GM10266 (cell line): ENCODE results near the gene MACROD1.

Experiments
- DNase-seq: peaks from one replicate; pipeline ENCODE4 v3.0.0; 2012; ENCODE audit errors: extremely low spot score
- TF ChIP-seq, protein P1 (sequence below): IDR thresholded peaks from 2 replicates; pipeline ENCODE4 v1.5.1; 2012; ENCODE audit warnings: mild to moderate bottlenecking, low read depth; ENCODE audit not compliant: control insufficient read depth, insufficient read depth; ENCODE audit errors: missing control alignments

MACROD1 gene

DNA sequence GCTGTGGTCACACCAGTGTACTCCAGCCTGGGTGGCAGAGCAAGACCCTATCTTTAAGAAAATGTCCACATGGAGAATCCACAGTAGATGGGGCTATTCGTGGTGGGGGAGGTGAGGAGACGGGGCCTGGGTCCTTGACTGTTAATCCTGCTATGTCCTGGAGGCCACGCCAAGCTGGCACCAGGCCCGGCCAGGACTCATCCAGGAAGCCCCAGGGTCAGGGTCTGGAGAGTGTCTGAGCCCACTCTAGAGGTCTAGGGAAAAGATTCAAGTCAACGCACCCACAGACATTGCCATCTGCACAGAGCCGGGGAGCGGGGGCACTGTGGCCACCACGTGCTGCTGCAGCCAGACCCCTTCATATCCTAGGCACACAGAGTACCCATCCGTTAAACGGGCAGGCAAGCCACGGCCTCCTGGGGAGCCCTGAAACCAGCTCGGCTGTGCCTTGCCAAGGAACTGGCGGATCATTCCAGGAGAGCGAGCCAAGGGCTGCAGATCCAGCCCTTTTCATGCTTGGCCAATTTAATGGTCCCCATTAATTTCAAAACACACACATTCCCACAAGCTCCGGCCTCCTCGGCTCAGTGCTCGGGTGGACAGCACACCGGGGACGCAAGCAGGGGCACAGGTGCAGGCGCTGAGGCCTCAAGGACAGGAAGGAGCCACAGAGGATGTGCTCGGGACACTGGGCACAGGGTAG is 24.7 kb downstream of the MACROD1 start:
- TF ChIP-seq, protein P1, sequence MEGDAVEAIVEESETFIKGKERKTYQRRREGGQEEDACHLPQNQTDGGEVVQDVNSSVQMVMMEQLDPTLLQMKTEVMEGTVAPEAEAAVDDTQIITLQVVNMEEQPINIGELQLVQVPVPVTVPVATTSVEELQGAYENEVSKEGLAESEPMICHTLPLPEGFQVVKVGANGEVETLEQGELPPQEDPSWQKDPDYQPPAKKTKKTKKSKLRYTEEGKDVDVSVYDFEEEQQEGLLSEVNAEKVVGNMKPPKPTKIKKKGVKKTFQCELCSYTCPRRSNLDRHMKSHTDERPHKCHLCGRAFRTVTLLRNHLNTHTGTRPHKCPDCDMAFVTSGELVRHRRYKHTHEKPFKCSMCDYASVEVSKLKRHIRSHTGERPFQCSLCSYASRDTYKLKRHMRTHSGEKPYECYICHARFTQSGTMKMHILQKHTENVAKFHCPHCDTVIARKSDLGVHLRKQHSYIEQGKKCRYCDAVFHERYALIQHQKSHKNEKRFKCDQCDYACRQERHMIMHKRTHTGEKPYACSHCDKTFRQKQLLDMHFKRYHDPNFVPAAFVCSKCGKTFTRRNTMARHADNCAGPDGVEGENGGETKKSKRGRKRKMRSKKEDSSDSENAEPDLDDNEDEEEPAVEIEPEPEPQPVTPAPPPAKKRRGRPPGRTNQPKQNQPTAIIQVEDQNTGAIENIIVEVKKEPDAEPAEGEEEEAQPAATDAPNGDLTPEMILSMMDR, result no peak
- no peak for DNase-seq

DNA sequence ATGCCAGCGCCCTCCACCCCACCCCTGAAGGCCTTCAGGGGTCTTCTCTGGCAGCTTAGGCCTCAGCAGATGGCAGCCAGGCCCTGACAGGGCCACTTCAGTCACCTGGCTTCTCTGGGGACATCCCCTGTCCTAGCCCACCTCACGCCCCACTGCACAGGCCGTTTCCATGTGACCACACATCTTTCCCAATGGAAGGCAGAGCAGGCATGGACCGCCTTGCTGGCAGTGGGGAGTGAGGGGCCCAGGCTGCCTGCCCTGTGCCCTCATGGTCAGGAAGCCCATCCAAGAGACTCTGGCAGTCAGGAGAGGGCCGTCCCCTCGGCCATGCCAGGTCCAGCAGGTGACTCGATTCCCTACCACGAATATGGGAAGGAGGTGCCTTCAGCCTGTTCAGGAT is 25.8 kb downstream of the MACROD1 start:
- no peak for DNase-seq
- TF ChIP-seq, protein P1, result no peak

DNA sequence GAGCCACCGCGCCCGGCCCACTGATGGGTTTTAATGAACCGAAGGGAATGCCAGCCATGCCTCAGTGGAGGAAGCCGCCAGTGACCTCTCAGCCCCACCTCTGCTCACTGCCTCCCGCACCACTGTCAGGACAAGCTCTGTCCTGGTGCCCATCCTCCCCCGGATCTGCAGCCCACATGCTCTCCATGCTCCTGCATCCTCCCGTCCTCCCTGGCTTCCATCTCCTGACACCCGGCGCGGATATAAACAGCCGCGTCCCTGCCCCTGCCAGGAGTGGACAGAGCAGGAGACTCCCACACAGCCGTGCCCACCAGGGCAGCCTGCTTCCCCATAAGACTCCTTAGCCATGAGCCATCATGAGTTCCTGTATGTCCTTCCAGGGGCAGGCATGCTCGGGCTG is 26.9 kb downstream of the MACROD1 start:
- TF ChIP-seq, protein P1, result no peak
- DNase-seq, result no peak

DNA sequence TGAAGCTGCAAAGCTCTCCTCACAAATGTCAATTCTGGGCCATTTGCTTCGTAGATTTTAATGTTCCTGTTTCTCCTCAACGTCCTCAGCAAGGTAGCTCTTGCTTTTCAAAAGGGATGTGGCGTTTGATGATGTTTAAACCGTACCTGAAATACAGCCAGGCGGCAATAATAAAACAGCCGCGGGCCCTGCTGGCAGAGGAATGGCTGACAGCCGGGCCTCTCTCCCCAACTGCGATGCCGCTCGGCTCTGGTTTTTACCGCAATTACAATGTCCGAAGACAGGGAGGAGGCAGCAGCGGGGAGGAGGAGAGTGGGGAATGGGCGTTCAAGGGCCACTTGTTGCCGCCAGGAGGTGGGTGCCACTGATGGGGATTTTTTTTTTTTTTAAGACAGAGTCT is 27.5 kb downstream of the MACROD1 start:
- TF ChIP-seq, protein P1, result no peak
- no peak for DNase-seq

DNA sequence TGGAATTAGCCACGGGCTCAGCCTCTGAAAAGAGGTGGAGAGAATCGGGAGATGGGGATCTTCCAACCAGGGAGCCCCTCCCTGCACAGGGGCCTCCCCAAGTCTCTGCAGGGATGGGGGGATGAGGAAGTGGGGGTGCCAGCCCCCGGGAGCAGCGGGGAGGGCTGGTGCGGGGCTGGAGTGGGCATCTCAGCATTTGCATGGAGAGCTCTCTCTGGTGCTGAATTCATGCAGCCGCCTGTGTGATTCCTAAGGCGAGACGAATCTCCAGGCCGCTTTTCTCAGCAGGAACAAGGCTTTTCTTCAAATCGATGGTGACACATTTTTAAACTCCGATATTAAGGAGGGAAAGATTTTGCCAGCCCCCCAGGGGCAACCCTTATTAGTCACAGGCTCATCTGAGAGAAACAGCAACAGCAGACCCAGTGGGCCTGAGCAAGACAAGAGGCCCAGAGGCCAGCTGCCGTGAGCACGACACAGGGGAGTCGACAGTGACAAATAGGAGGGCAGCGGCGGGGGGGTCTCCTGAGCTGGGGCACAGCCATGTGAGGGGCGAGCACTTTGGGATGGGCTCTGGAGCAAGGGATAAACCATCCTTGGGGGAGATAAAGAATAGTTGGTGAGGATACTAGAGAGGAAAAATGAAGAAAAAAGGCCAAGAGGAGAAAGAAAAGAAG is 29.0 kb downstream of the MACROD1 start:
- TF ChIP-seq, protein P1, result no peak
- DNase-seq, result no peak

DNA sequence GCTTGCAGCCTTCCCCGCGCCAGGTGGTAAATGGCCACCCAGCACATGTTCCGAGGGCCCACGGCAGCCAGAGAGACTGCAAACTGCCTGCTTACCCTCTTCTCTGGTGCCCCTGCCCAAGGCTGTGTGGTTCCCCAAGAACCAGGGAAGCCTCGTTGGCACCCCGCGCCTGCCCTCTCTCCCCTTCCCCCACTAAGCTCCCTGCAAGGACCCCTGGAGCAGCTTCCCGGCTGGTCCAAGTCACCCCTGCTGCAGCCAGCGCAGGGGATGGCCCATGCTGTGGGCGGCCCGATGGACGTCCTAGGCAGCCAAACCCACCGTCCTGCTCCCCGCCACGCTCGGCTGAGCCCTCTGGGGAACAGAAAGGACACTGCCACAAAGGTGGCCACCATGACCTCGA is 30.2 kb downstream of the MACROD1 start:
- DNase-seq, result no peak
- TF ChIP-seq, protein P1, result no peak

DNA sequence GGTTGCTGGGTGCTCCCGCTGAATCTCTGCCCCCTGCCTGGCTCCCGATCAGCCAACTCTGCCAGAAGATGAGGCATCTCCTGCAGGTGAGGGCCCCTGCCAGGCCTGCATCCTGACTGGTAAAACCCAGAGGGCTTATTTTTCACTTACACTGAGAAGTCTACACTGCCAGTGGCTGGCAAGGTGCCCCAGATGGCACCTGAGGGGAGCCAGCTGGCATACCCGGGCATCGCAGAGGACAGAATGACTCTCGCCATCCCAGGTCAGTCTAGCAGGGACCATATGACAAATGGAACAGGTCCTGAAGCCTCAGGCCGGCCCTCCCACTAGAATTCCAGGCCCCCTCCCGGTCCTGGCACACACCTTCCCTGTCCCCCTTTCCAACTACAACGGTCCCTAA is 30.9 kb downstream of the MACROD1 start:
- no peak for DNase-seq
- TF ChIP-seq, protein P1, result no peak
